22Rv1 (cell line): ENCODE measurements around the gene PHLDB3.

Source experiments
- ZFX ChIP-seq: fragments of 450-650 bp; IDR thresholded peaks from 2 replicates; pipeline ENCODE4 v1.6.1; 2017; ENCODE audit warnings: antibody characterized with exemption, borderline replicate concordance
- TF ChIP-seq, protein P1 (sequence below): fragments of 450-650 bp; IDR thresholded peaks from 2 replicates; pipeline ENCODE4 v1.5.1; 2017; ENCODE audit warnings: mild to moderate bottlenecking

DNA sequence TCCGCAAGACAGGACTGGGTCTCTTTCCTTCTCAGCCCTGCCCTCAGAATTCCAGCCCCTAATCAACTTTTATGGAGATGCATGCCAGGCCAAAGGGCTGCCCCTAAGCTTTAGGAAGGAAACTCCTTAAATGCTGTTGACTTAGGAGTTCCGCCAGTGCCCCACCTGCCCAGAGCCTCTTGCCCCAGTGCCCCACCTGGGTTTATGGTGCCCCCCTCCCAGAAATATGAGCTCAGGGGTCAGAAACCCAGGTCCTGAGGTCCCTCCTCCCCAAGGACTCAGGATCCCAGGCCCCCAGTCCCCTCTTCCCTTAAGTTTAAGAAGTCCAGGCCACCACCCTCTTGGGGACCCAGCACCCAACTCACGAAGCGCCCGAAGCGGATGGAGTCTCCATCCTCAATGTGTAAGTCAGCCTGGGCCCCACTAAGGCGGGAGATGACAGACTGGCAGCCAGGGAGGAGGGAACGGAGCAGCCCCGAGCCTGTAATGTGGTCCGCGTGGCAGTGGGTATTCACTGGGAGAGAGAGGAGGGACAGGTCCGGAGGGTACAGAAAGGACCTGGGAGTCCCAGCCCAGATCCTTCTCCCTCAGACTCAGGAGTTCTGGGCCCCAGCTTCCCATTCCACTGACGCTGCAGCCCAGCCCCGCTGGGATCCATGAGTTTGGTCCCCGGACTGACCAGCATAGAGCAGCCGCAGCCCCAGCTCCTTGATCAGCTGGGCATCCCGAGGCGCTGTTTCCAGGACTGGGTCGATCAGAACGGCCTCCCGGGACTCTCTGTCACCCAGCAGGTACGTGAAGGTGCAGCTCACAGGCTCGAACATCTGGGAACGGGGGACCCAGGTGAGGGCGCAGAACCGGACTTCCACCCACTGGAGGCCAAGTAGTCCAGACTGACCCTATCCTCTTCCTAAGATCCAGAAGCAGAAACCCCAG is 21.6 kb upstream of the PHLDB3 start:
- TF ChIP-seq, protein P1, sequence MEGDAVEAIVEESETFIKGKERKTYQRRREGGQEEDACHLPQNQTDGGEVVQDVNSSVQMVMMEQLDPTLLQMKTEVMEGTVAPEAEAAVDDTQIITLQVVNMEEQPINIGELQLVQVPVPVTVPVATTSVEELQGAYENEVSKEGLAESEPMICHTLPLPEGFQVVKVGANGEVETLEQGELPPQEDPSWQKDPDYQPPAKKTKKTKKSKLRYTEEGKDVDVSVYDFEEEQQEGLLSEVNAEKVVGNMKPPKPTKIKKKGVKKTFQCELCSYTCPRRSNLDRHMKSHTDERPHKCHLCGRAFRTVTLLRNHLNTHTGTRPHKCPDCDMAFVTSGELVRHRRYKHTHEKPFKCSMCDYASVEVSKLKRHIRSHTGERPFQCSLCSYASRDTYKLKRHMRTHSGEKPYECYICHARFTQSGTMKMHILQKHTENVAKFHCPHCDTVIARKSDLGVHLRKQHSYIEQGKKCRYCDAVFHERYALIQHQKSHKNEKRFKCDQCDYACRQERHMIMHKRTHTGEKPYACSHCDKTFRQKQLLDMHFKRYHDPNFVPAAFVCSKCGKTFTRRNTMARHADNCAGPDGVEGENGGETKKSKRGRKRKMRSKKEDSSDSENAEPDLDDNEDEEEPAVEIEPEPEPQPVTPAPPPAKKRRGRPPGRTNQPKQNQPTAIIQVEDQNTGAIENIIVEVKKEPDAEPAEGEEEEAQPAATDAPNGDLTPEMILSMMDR = no peak
- TF ChIP-seq ZFX = no peak
